Right renal pelvis (tissue), 4 donors: ENCODE measurements around the gene HBM. TPM values are rescaled to one million over a fixed set of nuclear protein-coding genes. Genes with fewer than 3 reads are reported as not detected.
A peak's percentile ranks its signal among the peaks of the same experiment; 100 is the strongest.
"Not testable (repeated sequence)": the region's sequence is repeated elsewhere in the genome, so short reads cannot be mapped to it uniquely, and the experiment has no call there.

Experiments used
- DNase-seq, 4 donors: peaks; one replicate each; pipeline ENCODE4 v3.0.0-alpha.2; 2013; ENCODE audit warnings: low read depth in 4 of 4, low spot score in 3 of 4, missing footprints in 1 of 4
- polyA plus RNA-seq, 4 donors: library from polyadenylated mRNA; unstranded; fragments of 120-200 nt; gene quantifications; one replicate each; pipeline ENCODE4 v1.2.1, GENCODE V29; 2013; ENCODE audit not compliant: insufficient read length in 4 of 4

HBM gene
- polyA plus RNA-seq, 4 donors: 2.1 to 5.7 (median 3.7) TPM

DNA sequence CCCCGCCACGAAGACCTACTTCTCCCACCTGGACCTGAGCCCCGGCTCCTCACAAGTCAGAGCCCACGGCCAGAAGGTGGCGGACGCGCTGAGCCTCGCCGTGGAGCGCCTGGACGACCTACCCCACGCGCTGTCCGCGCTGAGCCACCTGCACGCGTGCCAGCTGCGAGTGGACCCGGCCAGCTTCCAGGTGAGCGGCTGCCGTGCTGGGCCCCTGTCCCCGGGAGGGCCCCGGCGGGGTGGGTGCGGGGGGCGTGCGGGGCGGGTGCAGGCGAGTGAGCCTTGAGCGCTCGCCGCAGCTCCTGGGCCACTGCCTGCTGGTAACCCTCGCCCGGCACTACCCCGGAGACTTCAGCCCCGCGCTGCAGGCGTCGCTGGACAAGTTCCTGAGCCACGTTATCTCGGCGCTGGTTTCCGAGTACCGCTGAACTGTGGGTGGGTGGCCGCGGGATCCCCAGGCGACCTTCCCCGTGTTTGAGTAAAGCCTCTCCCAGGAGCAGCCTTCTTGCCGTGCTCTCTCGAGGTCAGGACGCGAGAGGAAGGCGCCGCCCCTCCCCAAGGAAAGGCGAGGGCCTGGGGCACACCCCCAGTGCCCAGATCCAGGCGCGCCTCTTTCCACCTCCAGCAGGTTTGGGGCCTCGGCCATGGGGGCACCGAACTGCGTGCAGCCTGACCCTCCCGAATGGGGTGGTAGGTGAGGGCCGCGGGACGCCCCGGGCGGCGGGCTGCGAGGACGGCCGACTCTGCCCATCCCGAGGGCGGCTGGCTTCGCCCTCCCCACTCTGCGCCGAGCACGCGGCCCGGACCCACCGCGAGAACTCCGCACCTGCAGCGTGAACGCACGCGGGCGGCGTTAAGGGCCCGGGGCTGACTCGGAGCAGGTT is 15.1 kb downstream of the HBM start:
- no peak for DNase-seq

DNA sequence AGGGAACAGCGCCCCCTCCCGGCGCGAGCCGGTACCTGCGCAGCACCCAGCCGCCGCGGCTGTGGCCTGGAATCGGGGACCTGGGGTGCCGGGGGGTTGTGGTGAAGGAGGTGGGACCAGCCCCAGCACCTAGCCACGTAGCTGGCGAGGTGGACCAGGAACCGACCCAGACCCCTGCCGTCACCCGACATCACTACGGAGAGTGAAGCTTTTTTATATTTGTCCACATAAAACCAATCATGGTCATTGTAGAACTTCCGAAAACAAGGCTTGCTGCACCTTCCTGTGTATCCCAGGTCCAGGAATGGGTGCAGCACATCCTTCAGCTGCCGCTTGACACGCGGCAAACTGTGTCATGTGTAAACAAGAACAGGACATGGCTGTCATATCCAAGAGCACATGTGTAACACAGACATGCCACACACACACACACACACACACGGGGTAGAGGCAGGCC is 15.8 kb downstream of the HBM start:
- DNase-seq: peak in 1 of 4 donors; percentile 39

DNA sequence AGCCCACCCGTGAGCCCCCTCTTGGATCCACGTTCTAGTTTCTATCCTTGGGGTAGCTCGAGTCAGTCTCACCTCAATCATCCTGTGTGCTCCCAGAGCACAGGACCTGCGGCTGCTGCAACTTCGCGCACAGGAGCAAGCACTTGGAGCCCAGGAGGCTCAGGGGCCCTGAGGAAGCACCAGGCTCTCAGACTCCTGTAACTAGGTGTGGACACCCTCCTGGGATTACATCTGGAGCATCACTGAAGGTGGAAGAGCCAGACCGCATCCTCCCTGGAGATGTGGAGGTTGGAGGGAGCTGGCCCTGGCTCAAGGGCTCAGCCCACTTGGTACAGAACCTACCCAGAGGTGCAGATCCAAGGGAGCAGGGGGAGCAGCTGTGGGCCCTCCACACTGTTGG is 17.2 kb downstream of the HBM start:
- DNase-seq: no peak

DNA sequence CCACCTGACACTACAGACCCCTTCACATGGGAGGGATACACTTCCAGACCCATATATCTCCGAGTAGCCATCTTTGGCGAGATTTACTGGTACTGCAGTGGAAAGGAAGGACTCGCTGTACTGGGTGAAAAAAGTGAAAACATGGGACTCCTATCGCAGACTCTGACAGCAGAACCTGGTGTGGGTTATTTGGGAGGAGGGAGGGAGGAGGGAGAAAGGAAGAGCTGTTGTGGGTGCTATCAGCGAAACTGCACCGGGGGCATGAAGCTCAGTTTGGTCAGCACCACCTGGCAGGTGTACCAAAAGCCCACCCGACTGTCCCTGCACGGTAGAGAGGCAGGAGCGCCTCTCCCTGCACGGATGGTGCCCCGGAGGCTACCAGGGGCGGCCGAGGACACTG is 19.4 kb downstream of the HBM start:
- no peak for DNase-seq

DNA sequence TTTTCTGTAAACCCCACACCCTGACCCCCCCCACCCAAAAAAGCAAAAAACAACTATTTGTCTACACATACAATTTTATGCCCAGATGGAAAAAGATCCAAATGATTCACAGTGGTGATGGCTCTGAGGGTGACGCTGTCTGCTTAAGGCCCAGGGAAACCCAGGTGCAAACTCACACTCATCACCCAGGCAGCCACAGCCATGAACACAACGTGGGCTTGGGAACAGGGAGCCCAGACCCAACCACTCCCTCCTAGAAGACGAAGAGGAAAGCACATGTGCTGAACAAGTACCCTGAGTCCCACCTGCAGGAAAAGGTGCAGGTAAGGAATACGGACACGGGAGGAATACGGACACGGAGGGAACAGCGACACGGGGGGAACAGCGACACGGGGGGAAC is 19.9 kb downstream of the HBM start:
- no peak for DNase-seq

DNA sequence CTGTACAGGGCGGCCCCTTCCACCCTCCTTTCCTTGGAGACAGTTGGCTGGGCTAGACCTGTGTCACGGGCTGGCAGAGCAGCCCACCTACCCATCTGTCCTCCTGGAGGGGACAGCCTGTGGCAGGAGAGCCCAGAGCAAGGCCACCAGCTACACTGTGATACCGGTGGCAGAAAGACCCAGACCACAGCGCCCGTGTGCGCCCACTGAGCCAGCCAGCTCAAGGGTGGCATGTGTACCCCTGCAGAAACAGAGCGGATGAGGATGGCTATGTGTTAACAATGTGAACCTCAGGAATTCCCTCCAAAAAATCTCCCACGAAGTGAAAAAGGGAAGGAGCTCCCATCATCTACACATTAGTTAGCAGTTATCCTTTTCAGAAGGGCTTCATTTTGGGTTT is 21.6 kb downstream of the HBM start:
- DNase-seq: no peak

DNA sequence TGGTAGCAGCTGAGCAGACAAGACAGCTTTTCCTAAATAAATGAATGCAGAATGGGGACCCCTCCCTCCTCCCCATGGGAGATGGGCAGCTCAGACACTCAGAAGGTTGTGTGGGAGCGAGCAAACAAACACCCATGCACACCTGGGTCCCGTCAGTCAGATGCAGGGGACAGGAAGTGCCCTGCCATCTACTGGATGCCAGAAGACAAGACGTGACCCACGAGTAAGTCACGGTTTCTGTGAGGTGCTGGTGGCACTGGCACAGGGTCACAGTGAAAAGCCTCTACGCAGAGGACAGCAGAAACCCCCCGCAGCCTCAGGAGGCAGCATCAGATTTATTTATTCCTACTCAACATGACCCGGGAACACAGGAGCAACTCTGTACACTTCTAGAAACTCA is 22.9 kb downstream of the HBM start:
- DNase-seq: no peak

DNA sequence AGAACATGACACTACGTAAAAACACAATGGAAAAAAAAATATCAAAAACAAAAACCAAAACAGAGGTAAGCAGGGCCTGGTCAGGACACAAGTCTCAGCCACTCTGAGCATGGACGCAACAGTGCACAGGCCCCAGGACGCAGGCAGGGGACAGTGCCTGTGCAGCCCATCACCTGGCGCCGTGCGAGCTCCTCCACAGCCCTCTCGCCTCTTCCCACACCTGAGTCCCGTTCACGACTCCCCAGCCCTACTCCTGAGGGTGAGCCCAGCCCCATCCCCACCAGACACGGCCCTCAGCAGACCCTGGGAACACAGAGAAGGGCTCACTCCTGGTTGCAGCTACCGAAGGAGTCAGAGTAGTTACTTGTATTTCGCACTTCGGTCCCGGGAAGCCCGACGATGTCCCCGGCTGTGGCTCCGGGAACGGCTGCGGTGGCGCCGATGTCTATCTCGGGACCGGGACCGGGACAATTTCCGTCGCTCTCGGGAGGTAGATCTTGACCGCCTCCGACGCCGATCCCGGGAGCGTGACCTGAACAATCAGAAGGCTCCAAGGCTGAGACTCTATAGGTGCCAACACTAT is 23.9 kb downstream of the HBM start:
- DNase-seq: no peak

DNA sequence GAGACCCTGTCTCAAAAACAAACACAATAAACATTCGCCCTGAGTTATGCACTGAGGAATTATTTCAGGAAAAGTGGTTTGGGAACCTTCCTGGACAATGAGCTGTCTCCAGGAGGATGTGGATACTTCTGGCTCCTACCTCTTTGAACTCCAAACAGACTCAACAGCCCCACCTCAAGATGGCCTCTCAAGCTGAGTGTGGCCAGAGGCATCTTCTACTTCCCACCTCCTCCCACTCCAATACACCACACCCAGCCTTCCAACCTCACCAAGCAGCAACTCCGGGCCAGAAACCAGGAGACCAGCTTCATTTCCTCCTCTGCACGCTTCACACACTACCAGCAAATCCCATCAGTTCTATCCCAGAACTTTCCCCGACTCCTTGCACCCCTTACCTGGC is 26.1 kb downstream of the HBM start:
- no peak for DNase-seq

DNA sequence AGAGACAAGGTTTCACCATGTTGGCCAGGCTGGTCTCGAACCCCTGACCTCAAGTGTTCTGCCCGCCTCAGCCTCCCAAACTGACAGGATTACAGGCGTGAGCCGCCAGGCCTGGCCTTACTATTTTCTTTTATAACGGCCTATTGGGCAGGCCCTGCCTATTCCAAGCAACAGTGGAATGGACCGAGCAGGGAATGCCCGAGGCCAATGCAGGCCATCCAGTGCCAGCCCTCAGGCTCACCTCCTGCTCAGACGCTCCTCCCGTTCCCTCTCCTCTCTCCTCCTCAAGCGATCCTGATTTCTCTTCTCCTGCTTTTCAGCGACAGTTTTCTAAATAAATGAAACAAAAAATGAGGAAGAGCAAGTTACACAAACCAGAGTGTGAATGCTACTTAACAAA is 26.9 kb downstream of the HBM start:
- DNase-seq: no peak

DNA sequence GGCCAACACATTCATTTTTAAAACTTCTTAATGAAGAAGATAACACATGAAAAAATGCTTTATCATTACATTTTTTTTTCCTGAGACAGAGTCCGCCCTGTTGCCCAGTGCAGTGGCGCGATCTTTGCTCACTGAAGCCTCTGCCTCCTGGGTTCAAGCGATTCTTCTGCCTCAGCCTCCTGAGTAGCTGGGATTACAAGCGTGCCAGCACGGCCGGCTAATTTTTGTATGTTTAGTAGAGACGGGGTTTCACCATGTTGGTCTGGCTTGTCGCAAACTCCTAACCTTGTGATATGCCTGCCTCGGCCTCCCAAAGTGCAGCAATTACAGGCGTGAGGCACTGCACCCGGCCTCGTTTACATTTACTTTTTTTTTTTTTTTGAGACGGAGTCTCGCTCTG is 27.7 kb downstream of the HBM start:
- no peak for DNase-seq

DNA sequence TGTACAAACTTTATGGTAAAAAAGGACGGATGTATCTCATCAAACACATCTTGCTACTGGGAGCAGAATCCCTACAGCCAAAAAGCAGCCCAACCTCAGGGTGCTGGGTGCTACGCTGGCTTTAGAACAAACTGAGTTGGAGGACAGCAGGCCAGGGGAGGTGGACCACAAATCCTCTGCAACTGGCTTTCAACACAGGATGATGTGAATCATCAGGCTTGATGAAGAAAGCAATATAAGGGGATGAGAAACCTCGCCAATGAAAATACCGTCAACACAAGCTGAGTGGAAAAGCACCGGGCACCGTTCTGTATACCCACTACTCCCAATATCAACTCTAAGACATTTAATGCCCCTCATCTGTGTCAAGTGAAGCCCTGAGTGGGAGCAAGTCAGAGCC is 28.7 kb downstream of the HBM start:
- DNase-seq: no peak

DNA sequence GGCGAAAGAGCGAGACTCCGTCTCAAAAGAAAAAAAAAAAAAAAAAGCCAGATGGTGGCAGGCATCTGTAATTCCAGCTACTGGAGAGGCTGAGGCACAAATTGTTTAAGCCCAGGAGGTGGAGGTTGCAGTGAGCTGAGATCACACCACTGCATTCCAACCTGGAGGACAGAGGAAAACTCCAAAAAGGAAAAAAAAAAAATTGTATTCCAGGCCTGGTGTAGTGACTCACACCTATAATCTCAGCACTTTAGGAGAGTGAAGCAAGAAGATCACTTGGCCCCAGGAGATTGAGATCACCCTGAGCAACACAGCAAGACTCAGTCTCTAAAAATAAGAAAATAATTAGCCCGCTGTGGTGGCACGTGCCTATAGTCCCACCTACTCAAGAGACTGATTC is 34.6 kb downstream of the HBM start:
- no peak for DNase-seq

DNA sequence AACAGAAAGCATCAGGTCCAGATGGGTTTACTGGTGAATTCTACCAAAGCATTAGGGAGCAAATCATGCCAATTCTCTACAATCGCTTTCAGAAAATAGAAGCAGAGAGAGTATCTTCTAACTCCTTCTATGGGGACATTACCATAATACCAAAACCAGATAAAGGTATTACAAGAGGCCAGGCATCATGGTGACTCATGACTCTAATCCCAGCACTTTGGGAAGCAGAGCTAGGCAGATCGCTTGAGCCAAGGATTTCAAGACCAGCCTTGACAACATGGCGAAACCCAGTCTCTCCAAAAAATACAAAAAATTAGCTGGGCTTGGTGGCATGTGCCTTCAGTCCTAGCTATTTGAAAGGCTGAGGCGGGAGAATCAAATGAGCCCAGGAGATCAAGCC is 37.5 kb downstream of the HBM start:
- no peak for DNase-seq

DNA sequence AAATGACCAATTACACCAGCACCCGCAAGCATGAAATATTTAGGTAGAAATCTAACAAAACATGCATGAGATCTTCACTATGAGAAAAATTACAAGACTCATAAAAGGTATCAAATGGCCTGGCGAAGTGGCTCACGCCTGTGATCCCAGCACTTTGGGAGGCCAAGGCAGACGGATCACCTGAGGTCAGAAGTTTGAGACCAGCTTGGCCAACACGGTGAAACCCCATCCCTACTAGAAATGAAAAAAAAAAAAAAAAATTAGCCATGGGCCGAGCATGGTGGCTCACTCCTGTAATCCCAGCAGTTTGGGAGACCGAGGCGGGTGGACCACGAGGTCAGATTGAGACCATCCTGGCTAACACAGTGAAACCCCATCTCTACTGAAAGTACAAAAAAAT is 38.3 kb downstream of the HBM start:
- DNase-seq: not testable (repeated sequence)

DNA sequence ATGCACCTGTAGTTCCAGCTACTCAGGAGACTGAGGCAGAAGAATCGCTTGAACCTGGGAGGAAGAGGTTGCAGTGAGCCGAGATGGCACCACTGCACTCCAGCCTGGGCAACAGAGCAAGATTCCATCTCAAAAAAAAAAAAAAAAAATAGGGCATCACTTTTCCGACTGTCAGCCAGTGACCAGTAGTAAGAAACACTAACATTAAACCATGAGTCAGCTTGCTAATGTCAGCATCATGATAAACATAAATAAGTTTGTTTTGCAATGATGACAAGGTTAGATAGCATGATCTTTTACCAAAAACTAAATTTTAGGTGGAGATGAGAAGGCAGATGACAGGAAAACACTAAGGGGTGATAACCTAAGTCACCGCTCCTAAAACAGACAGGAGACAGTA is 43.6 kb downstream of the HBM start:
- not testable (repeated sequence) for DNase-seq

DNA sequence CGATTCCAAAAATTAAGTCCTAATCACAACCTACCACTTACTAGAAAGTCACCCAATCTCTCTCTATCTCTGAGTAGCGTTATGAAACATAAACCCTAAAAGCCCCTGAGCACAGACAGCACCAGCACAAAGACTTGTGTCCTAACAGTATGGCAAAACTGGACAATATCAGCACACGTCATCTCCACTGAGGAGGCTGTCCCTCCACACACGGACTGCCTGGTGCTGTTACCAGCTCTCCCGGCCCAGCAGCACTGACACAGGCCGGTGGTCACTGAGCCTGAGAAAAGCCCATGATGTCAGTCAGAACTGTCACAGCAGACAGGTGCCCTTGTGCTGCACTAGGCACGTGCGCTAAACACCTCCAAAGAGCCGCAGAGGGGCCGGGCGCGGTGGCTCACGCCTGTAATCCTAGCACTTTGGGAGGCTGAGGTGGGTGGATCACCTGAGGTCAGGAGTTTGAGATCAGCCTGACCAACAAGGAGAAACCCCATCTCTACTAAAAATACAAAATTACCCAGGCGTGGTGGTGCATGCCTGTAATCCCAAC is 45.9 kb downstream of the HBM start:
- not testable (repeated sequence) for DNase-seq

DNA sequence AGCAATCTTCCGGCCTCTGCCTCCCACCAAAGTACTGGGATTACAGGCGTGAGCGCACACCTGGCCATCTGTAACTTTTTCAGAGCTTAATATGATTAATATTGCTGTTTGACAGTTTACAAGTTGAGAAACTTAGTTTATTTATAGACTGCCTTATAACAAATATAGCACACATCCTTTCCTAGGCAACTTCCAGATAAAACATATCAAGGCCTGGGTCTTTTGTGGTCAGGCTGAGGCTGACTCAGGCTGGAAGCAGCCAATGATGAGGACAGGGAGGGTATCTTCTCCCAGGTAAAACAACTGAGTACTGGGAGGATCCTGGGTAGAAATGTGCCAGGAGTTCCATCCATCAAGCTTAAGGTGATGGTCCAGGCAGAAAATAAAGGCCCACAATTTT is 47.2 kb downstream of the HBM start:
- DNase-seq: no peak
